Sigmoid colon (tissue), 7 donors: Measurements from ENCODE around the gene RASEF. TPM values are rescaled to one million over a fixed set of nuclear protein-coding genes. Genes with fewer than 3 reads are reported as not detected.

Source experiments
- DNase-seq: peaks from one replicate; pipeline ENCODE4 v3.0.0-alpha.2; 2019
- H3K27ac ChIP-seq, 4 donors: fragments of 200-600 bp; sonication (generic); one replicate each; pipeline ENCODE4 v1.5.1; 2016 to 2019; ENCODE audit warnings: mild to moderate bottlenecking in 1 of 4
- H3K27me3 ChIP-seq, 3 donors: fragments of 200-600 bp; sonication (generic); one replicate each; pipeline ENCODE4 v1.5.1; 2019; ENCODE audit warnings: mild to moderate bottlenecking in 1 of 3
- H3K36me3 ChIP-seq, 4 donors: fragments of 200-600 bp; sonication (generic); one replicate each; pipeline ENCODE4 v1.5.1; 2016 to 2019
- H3K4me1 ChIP-seq, 4 donors: fragments of 200-600 bp; sonication (generic); one replicate each; pipeline ENCODE4 v1.5.1; 2017 to 2019
- H3K4me3 ChIP-seq, 4 donors: fragments of 200-600 bp; sonication (generic); one replicate each; pipeline ENCODE4 v1.5.1; 2017 to 2019; ENCODE audit warnings: mild to moderate bottlenecking in 2 of 4, moderate library complexity in 1 of 4
- H3K9me3 ChIP-seq, 4 donors: fragments of 200-600 bp in 3 of 4; sonication (generic) in 3 of 4; one replicate each; pipeline versions ENCODE4 v1.5.1 to v1.6.1; 2013 to 2019
- CTCF ChIP-seq, 4 experiments: fragments of 450-650 bp in 3 of 4; fragments of 200-600 bp in 1 of 4; IDR thresholded peaks; one replicate each; pipeline ENCODE4 v1.5.1; 2016 to 2019; ENCODE audit warnings: antibody characterized with exemption in 4 of 4, mild to moderate bottlenecking in 3 of 4, moderate library complexity in 2 of 4
- EP300 ChIP-seq, 4 donors: sonication (generic); formaldehyde crosslinking; IDR thresholded peaks; one replicate each; pipeline ENCODE4 v1.6.1; 2017; ENCODE audit warnings: antibody characterized with exemption in 4 of 4
- POLR2A ChIP-seq, 2 donors: fragments of 450-650 bp; IDR thresholded peaks; one replicate each; pipeline ENCODE4 v1.6.1; 2016; ENCODE audit warnings: antibody characterized with exemption in 2 of 2, mild to moderate bottlenecking in 2 of 2, moderate library complexity in 2 of 2
- POLR2AphosphoS5 ChIP-seq, 4 donors: sonication (generic); formaldehyde crosslinking; IDR thresholded peaks; one replicate each; pipeline ENCODE4 v1.6.1; 2017; ENCODE audit warnings: antibody characterized with exemption in 4 of 4
- WGBS, 2 donors: extraction: QIAGEN DNeasy Blood & Tissue Kit; methylation state at CpG; one replicate each; pipeline ENCODE4 v1.1.7; 2013; 5-methylcytosine and 5-hydroxymethylcytosine counted together
- intact Hi-C: fragments of 100-400 bp; cut with DNase I; formaldehyde crosslinking; loops from one replicate; pipeline ENCODE4 v1.15.1; 2023
- polyA plus RNA-seq, 3 donors: library from polyadenylated mRNA; stranded (reverse); fragments of 200-250 nt; gene quantifications; one replicate each; pipeline ENCODE4 v1.2.3, GENCODE V29; 2013
- total RNA-seq, 4 donors: library from RNA; depleted of rRNA; stranded (reverse); fragments of >200 nt; gene quantifications; one replicate each; pipeline ENCODE4 v1.1.0, GENCODE V29; 2016
- donor health status: healthy with polysubstance abuse.
- donor health status: Bipolar disorder and iron deficiency.
- donor health status: healthy.

RASEF gene
- total and polyA plus RNA-seq, 7 donors, result 0.16 to 24.0 (median 1.1) TPM

- no peak for DNase-seq
- Histone ChIP-seq H3K9me3 (no peaks in the 10 kb centered on the region), H3K27ac (no peak overlapping the region), H3K27me3 (no peaks in the 10 kb centered on the region), H3K4me1 (peaks cover 0 to 11% (median 10%) of the 10 kb centered on the region in 4 donors), H3K4me3 (no peak overlapping the region), H3K36me3 (no peaks in the 10 kb centered on the region)
- WGBS, 2 donors, result 34 to 66% methylated on average over 4 of the region's 4 CpGs
- no peak for TF ChIP-seq CTCF (IDR thresholded peaks at IDR 0.05)
- no peak for TF ChIP-seq POLR2A (IDR thresholded peaks at IDR 0.05)
- TF ChIP-seq POLR2AphosphoS5 (IDR thresholded peaks at IDR 0.05), result no peak
- no peak for TF ChIP-seq EP300 (IDR thresholded peaks at IDR 0.05)
- intact Hi-C loops, result no loop called here
Observed at GRCh38 chr9:83012168-83012921, 50.6 kb downstream of the RASEF start.

GRCh38 chr9:83011611-83012010 is 51.3 kb downstream of the RASEF start:
- intact Hi-C loops, result no loop called here
- DNase-seq, result no peak
- Histone ChIP-seq H3K9me3 (no peaks in the 10 kb centered on the region), H3K4me1 (peaks cover 0 to 11% (median 10%) of the 10 kb centered on the region in 4 donors), H3K27ac (no peak overlapping the region), H3K4me3 (no peak overlapping the region), H3K27me3 (no peaks in the 10 kb centered on the region), H3K36me3 (no peaks in the 10 kb centered on the region)
- TF ChIP-seq POLR2A (IDR thresholded peaks at IDR 0.05) (no peak), EP300 (IDR thresholded peaks at IDR 0.05) (no peak), POLR2AphosphoS5 (IDR thresholded peaks at IDR 0.05) (no peak), CTCF (IDR thresholded peaks at IDR 0.05) (no peak)

GRCh38 chr9:83007521-83008300 is 55.2 kb downstream of the RASEF start:
- no peaks in the 10 kb centered on the region for H3K4me1 ChIP-seq
- H3K27ac ChIP-seq, result no peak overlapping the region
- DNase-seq, result no peak
- no peaks in the 10 kb centered on the region for H3K36me3 ChIP-seq
- 91 to 94% methylated on average over 9 of the region's 9 CpGs for WGBS, 2 donors
- intact Hi-C loops, result no loop called here
- H3K9me3 ChIP-seq, result no peaks in the 10 kb centered on the region
- H3K4me3 ChIP-seq, result no peak overlapping the region
- H3K27me3 ChIP-seq, result no peaks in the 10 kb centered on the region
- TF ChIP-seq CTCF (IDR thresholded peaks at IDR 0.05) (no peak), EP300 (IDR thresholded peaks at IDR 0.05) (no peak), POLR2AphosphoS5 (IDR thresholded peaks at IDR 0.05) (no peak), POLR2A (IDR thresholded peaks at IDR 0.05) (no peak)

- intact Hi-C loops, result no loop called here
- no peak for DNase-seq
- Histone ChIP-seq H3K27ac (no peak overlapping the region), H3K4me1 (no peaks in the 10 kb centered on the region), H3K9me3 (no peaks in the 10 kb centered on the region), H3K36me3 (no peaks in the 10 kb centered on the region), H3K27me3 (no peaks in the 10 kb centered on the region), H3K4me3 (no peak overlapping the region)
- TF ChIP-seq POLR2A (IDR thresholded peaks at IDR 0.05) (no peak), POLR2AphosphoS5 (IDR thresholded peaks at IDR 0.05) (no peak), CTCF (IDR thresholded peaks at IDR 0.05) (no peak)
Observed at GRCh38 chr9:83006378-83006777, 56.6 kb downstream of the RASEF start.
